ENCODE data around the gene MYADML2.
"Not testable (repeated sequence)": the region's sequence is repeated elsewhere in the genome, so short reads cannot be mapped to it uniquely, and the experiment has no call there.

MYADML2 gene

GRCh38 chr17:81926451-81927151, 20.4 kb downstream of the MYADML2 start:
- DNase-seq (ENCODE audit: low read depth in 3 of 3): peak; percentile 42 to 58 (median 54)

- no peak for DNase-seq (ENCODE audit: low read depth in 3 of 3)
Observed at GRCh38 chr17:81925860-81926450, 21.1 kb downstream of the MYADML2 start.

- DNase-seq (ENCODE audit: low read depth in 3 of 3): no peak
Observed at GRCh38 chr17:81924557-81925532, 22.2 kb downstream of the MYADML2 start.

GRCh38 chr17:81923302-81924260, 23.5 kb downstream of the MYADML2 start:
- no peak for DNase-seq (ENCODE audit: low read depth in 3 of 3)

- no peak for DNase-seq (ENCODE audit: low read depth in 3 of 3)
Observed at GRCh38 chr17:81922566-81923301, 24.3 kb downstream of the MYADML2 start.

GRCh38 chr17:81921996-81922565, 25.0 kb downstream of the MYADML2 start:
- DNase-seq (ENCODE audit: low read depth in 3 of 3): no peak

- DNase-seq (ENCODE audit: low read depth in 3 of 3): no peak
Observed at GRCh38 chr17:81921537-81921862, 25.5 kb downstream of the MYADML2 start.

GRCh38 chr17:81920612-81921536, 26.2 kb downstream of the MYADML2 start:
- DNase-seq (ENCODE audit: low read depth in 3 of 3): no peak

GRCh38 chr17:81918832-81919545, 28.0 kb downstream of the MYADML2 start:
- no peak for DNase-seq (ENCODE audit: low read depth in 3 of 3)

GRCh38 chr17:81918333-81918669, 28.7 kb downstream of the MYADML2 start:
- DNase-seq (ENCODE audit: low read depth in 3 of 3): not testable (repeated sequence)

- peak; percentile 70 to 74 (median 72) for DNase-seq (ENCODE audit: low read depth in 3 of 3)
Observed at GRCh38 chr17:81917565-81918332, 29.3 kb downstream of the MYADML2 start, which contains the start of gene SIRT7. TSS of gene SIRT7 (minus strand) at chr17:81918176. CDS start at chr17:81918131, 45 bp downstream.

- no peak for DNase-seq (ENCODE audit: low read depth in 3 of 3)
Observed at GRCh38 chr17:81916234-81917001, 30.6 kb downstream of the MYADML2 start.

GRCh38 chr17:81915331-81915730, 31.7 kb downstream of the MYADML2 start:
- DNase-seq (ENCODE audit: low read depth in 3 of 3): no peak

GRCh38 chr17:81914103-81914850, 32.8 kb downstream of the MYADML2 start:
- no peak for DNase-seq (ENCODE audit: low read depth in 3 of 3)

- DNase-seq (ENCODE audit: low read depth in 3 of 3): no peak
Observed at GRCh38 chr17:81913394-81914102, 33.5 kb downstream of the MYADML2 start.

Measured in stimulated activated CD4-positive, alpha-beta T cell treated with anti-CD3 and anti-CD28 coated beads, TNF-alpha, amount 100 ng/mL, for 4 hours (primary cell).